ENCODE measurements around the gene UBAP2.

UBAP2 gene

DNA sequence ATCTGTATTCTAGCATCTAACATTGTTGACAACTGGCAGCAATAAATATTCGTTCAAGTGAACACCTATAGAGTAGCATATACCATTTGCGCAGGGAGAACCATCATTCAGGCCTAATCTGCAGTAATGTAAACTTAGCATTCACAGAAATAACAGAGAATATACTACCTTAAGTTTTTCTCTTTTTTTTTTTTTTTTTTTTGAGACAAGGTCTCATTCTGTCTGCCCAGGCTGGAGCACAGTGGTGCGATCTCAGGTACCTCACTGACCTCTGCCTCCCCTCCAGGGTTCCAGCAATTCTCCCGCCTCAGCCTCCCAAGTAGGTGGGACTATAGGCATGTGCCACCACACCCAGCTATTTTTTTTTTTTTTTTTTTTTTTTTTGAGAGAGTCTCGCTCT, 12.1 kb downstream of the UBAP2 start:
- ChIA-PET CTCF (no interaction called here), POLR2A (no interaction called here)
- no peaks in the 10 kb centered on the region for H3K4me1 ChIP-seq (ENCODE audit: control extremely low read depth in 1 of 4, control insufficient read depth in 4 of 4, insufficient read depth in 4 of 4, low read length in 3 of 4)
- H3K27me3 ChIP-seq (replicated peaks in 2 of 5; ENCODE audit: control insufficient read depth in 4 of 5, insufficient read depth in 5 of 5, low read length in 4 of 5): no peaks in the 10 kb centered on the region
- 100% methylated on average over 1 of the region's 5 CpGs for WGBS (ENCODE audit: insufficient coverage)
- H3K27ac ChIP-seq (ENCODE audit: insufficient read depth in 1 of 2, low read depth in 1 of 2, low read length in 2 of 2, poor library complexity in 1 of 2, severe bottlenecking in 2 of 2): no peak overlapping the region
- DNase-seq: no peak
- H3K4me3 ChIP-seq (ENCODE audit: control insufficient read depth in 1 of 7, extremely low read depth in 1 of 7, insufficient read depth in 4 of 7, low read depth in 2 of 7, low read length in 6 of 7): no peak overlapping the region
- H3K36me3 ChIP-seq (ENCODE audit: control insufficient read depth in 4 of 4, insufficient read depth in 4 of 4, low read length in 3 of 4): peaks cover 2 to 16% (median 15%) of the 10 kb centered on the region in 4 experiments
- H3K9me3 ChIP-seq (ENCODE audit: control extremely low read depth in 1 of 5, control insufficient read depth in 4 of 5, insufficient read depth in 2 of 5, low read depth in 1 of 5, low read length in 4 of 5): no peaks in the 10 kb centered on the region

GRCh38 chr9:34035656-34036055, 13.0 kb downstream of the UBAP2 start:
- no peak overlapping the region for H3K27ac ChIP-seq (ENCODE audit: insufficient read depth in 1 of 2, low read depth in 1 of 2, low read length in 2 of 2, poor library complexity in 1 of 2, severe bottlenecking in 2 of 2)
- no peaks in the 10 kb centered on the region for H3K27me3 ChIP-seq (replicated peaks in 2 of 5; ENCODE audit: control insufficient read depth in 4 of 5, insufficient read depth in 5 of 5, low read length in 4 of 5)
- CTCF ChIA-PET: no interaction called here
- H3K4me3 ChIP-seq (ENCODE audit: control insufficient read depth in 1 of 7, extremely low read depth in 1 of 7, insufficient read depth in 4 of 7, low read depth in 2 of 7, low read length in 6 of 7): no peak overlapping the region
- no peak for DNase-seq
- peaks cover 2 to 13% (median 11%) of the 10 kb centered on the region in 4 experiments for H3K36me3 ChIP-seq (ENCODE audit: control insufficient read depth in 4 of 4, insufficient read depth in 4 of 4, low read length in 3 of 4)
- POLR2A ChIA-PET: no interaction called here
- WGBS (ENCODE audit: insufficient coverage): 100% methylated on average over 3 of the region's 5 CpGs
- H3K9me3 ChIP-seq (ENCODE audit: control extremely low read depth in 1 of 5, control insufficient read depth in 4 of 5, insufficient read depth in 2 of 5, low read depth in 1 of 5, low read length in 4 of 5): no peaks in the 10 kb centered on the region
- no peaks in the 10 kb centered on the region for H3K4me1 ChIP-seq (ENCODE audit: control extremely low read depth in 1 of 4, control insufficient read depth in 4 of 4, insufficient read depth in 4 of 4, low read length in 3 of 4)

DNA sequence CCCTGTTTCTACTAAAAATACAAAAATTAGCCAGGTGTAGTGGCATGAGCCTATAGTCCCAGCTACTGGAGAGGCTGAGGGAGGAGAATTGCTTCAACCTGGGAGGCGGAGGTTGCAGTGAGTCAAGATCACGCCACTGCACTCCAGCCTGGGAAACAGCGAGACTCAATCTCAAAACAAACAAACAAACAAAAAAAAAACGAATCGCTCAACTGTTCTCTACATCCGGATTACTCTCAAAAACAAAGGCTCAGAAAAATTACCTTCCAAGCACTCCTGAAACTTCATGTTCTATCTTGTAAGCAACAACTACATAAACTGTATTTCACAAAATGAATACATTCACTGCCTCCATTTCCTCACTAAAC, 14.0 kb downstream of the UBAP2 start:
- WGBS (ENCODE audit: insufficient coverage): 100% methylated on average over 6 of the region's 6 CpGs
- Histone ChIP-seq H3K4me1 (ENCODE audit: control extremely low read depth in 1 of 4, control insufficient read depth in 4 of 4, insufficient read depth in 4 of 4, low read length in 3 of 4) (no peaks in the 10 kb centered on the region), H3K9me3 (ENCODE audit: control extremely low read depth in 1 of 5, control insufficient read depth in 4 of 5, insufficient read depth in 2 of 5, low read depth in 1 of 5, low read length in 4 of 5) (no peaks in the 10 kb centered on the region), H3K4me3 (ENCODE audit: control insufficient read depth in 1 of 7, extremely low read depth in 1 of 7, insufficient read depth in 4 of 7, low read depth in 2 of 7, low read length in 6 of 7) (no peak overlapping the region), H3K27ac (ENCODE audit: insufficient read depth in 1 of 2, low read depth in 1 of 2, low read length in 2 of 2, poor library complexity in 1 of 2, severe bottlenecking in 2 of 2) (no peak overlapping the region), H3K27me3 (replicated peaks in 2 of 5; ENCODE audit: control insufficient read depth in 4 of 5, insufficient read depth in 5 of 5, low read length in 4 of 5) (no peaks in the 10 kb centered on the region), H3K36me3 (ENCODE audit: control insufficient read depth in 4 of 4, insufficient read depth in 4 of 4, low read length in 3 of 4) (peaks cover 4 to 12% (median 9%) of the 10 kb centered on the region in 4 experiments)
- ChIA-PET CTCF (no interaction called here), POLR2A (no interaction called here)
- no peak for DNase-seq

DNA sequence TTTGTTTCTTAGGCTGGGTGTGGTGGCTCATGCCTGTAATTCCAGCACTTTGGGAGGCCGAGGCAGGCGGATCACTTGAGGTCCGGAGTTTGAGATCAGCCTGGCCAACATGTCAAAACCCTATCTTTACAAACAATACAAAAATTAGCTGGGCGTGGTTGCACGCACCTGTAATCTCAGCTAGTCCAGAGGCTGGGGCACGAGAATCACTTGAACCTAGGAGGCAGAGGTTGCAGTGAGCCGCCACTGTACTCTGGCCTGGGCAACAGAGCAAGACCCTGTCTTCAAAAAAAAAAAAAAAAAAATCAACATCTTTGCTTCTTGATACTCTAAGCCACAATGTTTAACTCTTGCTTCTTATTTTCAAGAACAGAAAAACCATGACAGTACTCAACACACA, 16.1 kb downstream of the UBAP2 start:
- Histone ChIP-seq H3K36me3 (ENCODE audit: control insufficient read depth in 4 of 4, insufficient read depth in 4 of 4, low read length in 3 of 4) (peaks cover 10 to 19% (median 14%) of the 10 kb centered on the region in 4 experiments), H3K4me3 (ENCODE audit: control insufficient read depth in 1 of 7, extremely low read depth in 1 of 7, insufficient read depth in 4 of 7, low read depth in 2 of 7, low read length in 6 of 7) (no peak overlapping the region), H3K9me3 (ENCODE audit: control extremely low read depth in 1 of 5, control insufficient read depth in 4 of 5, insufficient read depth in 2 of 5, low read depth in 1 of 5, low read length in 4 of 5) (no peaks in the 10 kb centered on the region), H3K27me3 (replicated peaks in 2 of 5; ENCODE audit: control insufficient read depth in 4 of 5, insufficient read depth in 5 of 5, low read length in 4 of 5) (no peaks in the 10 kb centered on the region), H3K4me1 (ENCODE audit: control extremely low read depth in 1 of 4, control insufficient read depth in 4 of 4, insufficient read depth in 4 of 4, low read length in 3 of 4) (no peaks in the 10 kb centered on the region), H3K27ac (ENCODE audit: insufficient read depth in 1 of 2, low read depth in 1 of 2, low read length in 2 of 2, poor library complexity in 1 of 2, severe bottlenecking in 2 of 2) (no peak overlapping the region)
- POLR2A ChIA-PET: no interaction called here
- 100% methylated on average over 1 of the region's 7 CpGs for WGBS (ENCODE audit: insufficient coverage)
- CTCF ChIA-PET: interaction anchor here (0.6 to 1.8 kb wide), 2 partner anchors 10 to 21 kb away, joined by 3 to 6 read pairs; no protein-coding TSS in a partner anchor
- DNase-seq: no peak

DNA sequence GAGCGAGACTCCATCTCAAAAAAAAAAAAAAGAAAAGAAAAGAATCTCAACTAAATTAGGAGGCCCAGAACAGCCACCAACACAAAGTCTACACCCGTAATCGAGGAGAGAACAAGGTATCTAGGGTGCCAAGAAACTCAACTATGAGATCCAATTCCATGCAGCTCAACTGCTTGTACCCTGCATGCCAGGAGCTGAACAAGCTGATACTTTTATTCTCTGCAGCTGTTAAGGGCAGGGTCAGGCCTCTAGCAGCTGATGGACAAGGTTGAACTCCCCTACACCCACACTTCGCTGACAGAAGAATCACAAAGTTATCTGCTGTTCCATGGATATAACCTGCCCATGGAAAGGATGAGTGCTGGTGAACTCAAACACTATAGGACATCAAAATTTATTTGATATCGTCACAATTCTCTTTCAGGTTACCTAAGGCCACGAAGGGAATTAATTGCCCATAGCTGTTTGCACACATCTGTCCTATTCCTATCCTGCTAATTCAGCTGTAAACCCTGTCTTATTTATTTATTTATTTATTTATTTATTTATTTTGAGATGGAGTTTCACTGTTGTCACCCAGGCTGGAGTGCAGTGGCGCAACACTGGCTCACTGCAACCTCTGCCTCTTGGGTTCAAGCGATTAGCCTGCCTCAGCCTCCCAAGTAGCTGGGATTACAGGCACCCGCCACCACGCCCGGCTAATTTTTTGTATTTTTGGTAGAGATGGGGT, 20.7 kb downstream of the UBAP2 start:
- WGBS (ENCODE audit: insufficient coverage): 100% methylated on average over 4 of the region's 11 CpGs
- POLR2A ChIA-PET: interaction anchor here (0.6 kb wide), 1 partner anchor 18 kb away, joined by 6 read pairs; no protein-coding TSS in a partner anchor
- Histone ChIP-seq H3K27me3 (replicated peaks in 2 of 5; ENCODE audit: control insufficient read depth in 4 of 5, insufficient read depth in 5 of 5, low read length in 4 of 5) (no peaks in the 10 kb centered on the region), H3K9me3 (ENCODE audit: control extremely low read depth in 1 of 5, control insufficient read depth in 4 of 5, insufficient read depth in 2 of 5, low read depth in 1 of 5, low read length in 4 of 5) (no peaks in the 10 kb centered on the region), H3K27ac (ENCODE audit: insufficient read depth in 1 of 2, low read depth in 1 of 2, low read length in 2 of 2, poor library complexity in 1 of 2, severe bottlenecking in 2 of 2) (no peak overlapping the region), H3K4me3 (ENCODE audit: control insufficient read depth in 1 of 7, extremely low read depth in 1 of 7, insufficient read depth in 4 of 7, low read depth in 2 of 7, low read length in 6 of 7) (no peak overlapping the region), H3K4me1 (ENCODE audit: control extremely low read depth in 1 of 4, control insufficient read depth in 4 of 4, insufficient read depth in 4 of 4, low read length in 3 of 4) (no peaks in the 10 kb centered on the region), H3K36me3 (ENCODE audit: control insufficient read depth in 4 of 4, insufficient read depth in 4 of 4, low read length in 3 of 4) (peaks cover 7 to 22% (median 11%) of the 10 kb centered on the region in 4 experiments)
- CTCF ChIA-PET: interaction anchor here (1.2 to 1.4 kb wide), 2 partner anchors 14 to 116 kb away, joined by 3 read pairs; no protein-coding TSS in a partner anchor
- no peak for DNase-seq

GRCh38 chr9:34025811-34026210, 22.9 kb downstream of the UBAP2 start:
- DNase-seq: no peak
- 98% methylated on average over 5 of the region's 5 CpGs for WGBS (ENCODE audit: insufficient coverage)
- Histone ChIP-seq H3K27ac (ENCODE audit: insufficient read depth in 1 of 2, low read depth in 1 of 2, low read length in 2 of 2, poor library complexity in 1 of 2, severe bottlenecking in 2 of 2) (no peak overlapping the region), H3K27me3 (replicated peaks in 2 of 5; ENCODE audit: control insufficient read depth in 4 of 5, insufficient read depth in 5 of 5, low read length in 4 of 5) (no peaks in the 10 kb centered on the region), H3K4me1 (ENCODE audit: control extremely low read depth in 1 of 4, control insufficient read depth in 4 of 4, insufficient read depth in 4 of 4, low read length in 3 of 4) (no peaks in the 10 kb centered on the region), H3K4me3 (ENCODE audit: control insufficient read depth in 1 of 7, extremely low read depth in 1 of 7, insufficient read depth in 4 of 7, low read depth in 2 of 7, low read length in 6 of 7) (no peak overlapping the region), H3K9me3 (ENCODE audit: control extremely low read depth in 1 of 5, control insufficient read depth in 4 of 5, insufficient read depth in 2 of 5, low read depth in 1 of 5, low read length in 4 of 5) (no peaks in the 10 kb centered on the region), H3K36me3 (ENCODE audit: control insufficient read depth in 4 of 4, insufficient read depth in 4 of 4, low read length in 3 of 4) (peaks cover 3 to 19% (median 7%) of the 10 kb centered on the region in 4 experiments)
- CTCF ChIA-PET: interaction anchor here (1.6 kb wide), 1 partner anchor 22 kb away, joined by 3 read pairs; no protein-coding TSS in a partner anchor
- POLR2A ChIA-PET: no interaction called here

DNA sequence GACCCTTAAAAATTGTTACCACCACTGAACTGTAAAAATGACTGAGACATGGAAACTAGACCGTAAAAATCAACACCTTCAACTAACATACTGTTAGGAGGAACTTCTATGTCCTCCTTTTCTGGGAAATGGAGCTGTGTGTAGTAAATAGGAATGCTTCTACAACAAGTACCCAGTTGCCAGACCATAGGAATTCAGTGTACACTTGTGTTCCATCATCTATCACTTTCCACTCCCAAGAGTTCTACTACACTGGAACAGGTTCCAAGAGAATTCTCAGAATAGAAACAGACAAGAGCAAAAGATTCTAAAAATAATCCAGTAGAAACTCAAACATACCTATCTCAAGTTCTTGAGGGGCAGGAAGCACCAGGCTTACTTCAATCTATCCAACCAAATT, 23.6 kb downstream of the UBAP2 start:
- Histone ChIP-seq H3K27ac (ENCODE audit: insufficient read depth in 1 of 2, low read depth in 1 of 2, low read length in 2 of 2, poor library complexity in 1 of 2, severe bottlenecking in 2 of 2) (no peak overlapping the region), H3K27me3 (replicated peaks in 2 of 5; ENCODE audit: control insufficient read depth in 4 of 5, insufficient read depth in 5 of 5, low read length in 4 of 5) (no peaks in the 10 kb centered on the region), H3K36me3 (ENCODE audit: control insufficient read depth in 4 of 4, insufficient read depth in 4 of 4, low read length in 3 of 4) (peaks cover 3 to 19% (median 4%) of the 10 kb centered on the region in 4 experiments), H3K9me3 (ENCODE audit: control extremely low read depth in 1 of 5, control insufficient read depth in 4 of 5, insufficient read depth in 2 of 5, low read depth in 1 of 5, low read length in 4 of 5) (no peaks in the 10 kb centered on the region), H3K4me1 (ENCODE audit: control extremely low read depth in 1 of 4, control insufficient read depth in 4 of 4, insufficient read depth in 4 of 4, low read length in 3 of 4) (no peaks in the 10 kb centered on the region), H3K4me3 (ENCODE audit: control insufficient read depth in 1 of 7, extremely low read depth in 1 of 7, insufficient read depth in 4 of 7, low read depth in 2 of 7, low read length in 6 of 7) (no peak overlapping the region)
- WGBS (ENCODE audit: insufficient coverage): no CpG with 5 or more reads among the region's 1 CpG
- no peak for DNase-seq
- POLR2A ChIA-PET: no interaction called here
- CTCF ChIA-PET: interaction anchor here (1.6 kb wide), 1 partner anchor 166 kb away, joined by 3 read pairs; no protein-coding TSS in a partner anchor

All from common myeloid progenitor, CD34-positive (primary cell).